Measurements from ENCODE around the gene NAV2.

NAV2 gene, protein sequence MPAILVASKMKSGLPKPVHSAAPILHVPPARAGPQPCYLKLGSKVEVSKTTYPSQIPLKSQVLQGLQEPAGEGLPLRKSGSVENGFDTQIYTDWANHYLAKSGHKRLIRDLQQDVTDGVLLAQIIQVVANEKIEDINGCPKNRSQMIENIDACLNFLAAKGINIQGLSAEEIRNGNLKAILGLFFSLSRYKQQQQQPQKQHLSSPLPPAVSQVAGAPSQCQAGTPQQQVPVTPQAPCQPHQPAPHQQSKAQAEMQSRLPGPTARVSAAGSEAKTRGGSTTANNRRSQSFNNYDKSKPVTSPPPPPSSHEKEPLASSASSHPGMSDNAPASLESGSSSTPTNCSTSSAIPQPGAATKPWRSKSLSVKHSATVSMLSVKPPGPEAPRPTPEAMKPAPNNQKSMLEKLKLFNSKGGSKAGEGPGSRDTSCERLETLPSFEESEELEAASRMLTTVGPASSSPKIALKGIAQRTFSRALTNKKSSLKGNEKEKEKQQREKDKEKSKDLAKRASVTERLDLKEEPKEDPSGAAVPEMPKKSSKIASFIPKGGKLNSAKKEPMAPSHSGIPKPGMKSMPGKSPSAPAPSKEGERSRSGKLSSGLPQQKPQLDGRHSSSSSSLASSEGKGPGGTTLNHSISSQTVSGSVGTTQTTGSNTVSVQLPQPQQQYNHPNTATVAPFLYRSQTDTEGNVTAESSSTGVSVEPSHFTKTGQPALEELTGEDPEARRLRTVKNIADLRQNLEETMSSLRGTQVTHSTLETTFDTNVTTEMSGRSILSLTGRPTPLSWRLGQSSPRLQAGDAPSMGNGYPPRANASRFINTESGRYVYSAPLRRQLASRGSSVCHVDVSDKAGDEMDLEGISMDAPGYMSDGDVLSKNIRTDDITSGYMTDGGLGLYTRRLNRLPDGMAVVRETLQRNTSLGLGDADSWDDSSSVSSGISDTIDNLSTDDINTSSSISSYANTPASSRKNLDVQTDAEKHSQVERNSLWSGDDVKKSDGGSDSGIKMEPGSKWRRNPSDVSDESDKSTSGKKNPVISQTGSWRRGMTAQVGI (N-terminal part only)

DNA sequence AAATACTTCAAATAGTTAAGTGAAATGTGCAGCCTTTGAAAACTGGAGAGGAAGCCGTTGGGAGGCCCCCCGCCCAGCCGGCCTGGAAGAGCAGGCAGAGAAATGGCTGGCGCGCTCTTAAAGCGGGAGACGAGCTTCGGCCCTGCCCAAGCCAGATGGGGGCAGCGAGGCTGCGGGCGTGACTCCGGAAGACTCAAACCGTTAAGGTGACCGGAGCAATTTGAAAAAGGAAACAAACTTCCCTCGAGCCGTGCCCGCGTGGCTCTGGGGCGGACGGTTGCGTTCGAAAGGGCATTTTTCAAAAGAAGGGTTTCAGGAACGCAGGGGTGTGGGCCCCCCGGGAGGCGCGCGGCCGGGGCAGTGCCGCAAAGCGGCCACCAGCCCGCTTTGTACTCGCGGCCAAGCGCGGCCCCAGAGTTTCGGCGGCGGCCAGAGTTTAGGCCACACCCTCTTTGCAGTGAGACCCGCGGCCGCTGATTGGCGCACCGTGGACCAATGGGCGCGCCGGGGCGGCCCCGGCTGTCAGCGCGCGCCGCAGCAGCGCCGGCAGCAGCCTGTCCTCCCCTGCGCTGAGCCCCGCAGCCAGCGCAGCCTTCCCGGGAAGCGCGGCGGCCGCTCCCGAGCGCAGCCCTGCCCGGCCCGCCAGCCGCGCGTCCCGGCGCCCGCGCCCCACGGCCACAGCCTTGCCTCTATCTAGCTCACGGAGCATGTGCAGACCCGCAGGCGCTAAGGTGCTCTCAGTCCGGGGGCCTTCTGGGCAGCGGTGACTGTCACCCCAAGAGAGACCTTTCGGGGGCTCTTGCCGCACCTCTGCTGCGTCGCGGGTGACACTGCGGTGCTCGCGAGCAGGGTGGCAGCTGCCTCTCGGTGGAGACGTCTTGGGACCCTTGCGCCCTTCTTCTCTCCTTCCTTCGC, at the start of gene NAV2:
NAV2 (plus strand) TSS at position 557 of the 915 bp plus-strand sequence. CDS start 859 bp downstream, outside the sequence.
- peak; percentile 71 for DNase-seq

DNA sequence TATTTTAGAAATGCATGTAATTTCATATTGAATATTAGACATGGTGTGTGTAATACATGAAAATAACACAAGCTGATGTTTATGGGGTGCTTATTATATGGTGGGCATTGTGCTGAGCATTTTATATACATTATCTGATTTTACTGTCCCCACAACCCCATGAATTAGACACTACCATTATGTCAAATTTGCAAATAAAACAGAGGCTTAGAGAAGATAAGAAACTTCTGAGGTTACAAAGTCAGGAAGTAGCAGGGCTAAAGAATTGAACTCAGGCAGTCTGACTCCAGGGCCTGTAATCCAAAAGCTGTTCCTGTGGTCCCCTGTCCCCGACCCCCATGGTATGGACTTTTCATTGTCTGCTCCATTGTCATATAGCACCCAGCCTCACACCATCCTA, 49.4 kb upstream of the NAV2 start:
- no peak for DNase-seq

DNA sequence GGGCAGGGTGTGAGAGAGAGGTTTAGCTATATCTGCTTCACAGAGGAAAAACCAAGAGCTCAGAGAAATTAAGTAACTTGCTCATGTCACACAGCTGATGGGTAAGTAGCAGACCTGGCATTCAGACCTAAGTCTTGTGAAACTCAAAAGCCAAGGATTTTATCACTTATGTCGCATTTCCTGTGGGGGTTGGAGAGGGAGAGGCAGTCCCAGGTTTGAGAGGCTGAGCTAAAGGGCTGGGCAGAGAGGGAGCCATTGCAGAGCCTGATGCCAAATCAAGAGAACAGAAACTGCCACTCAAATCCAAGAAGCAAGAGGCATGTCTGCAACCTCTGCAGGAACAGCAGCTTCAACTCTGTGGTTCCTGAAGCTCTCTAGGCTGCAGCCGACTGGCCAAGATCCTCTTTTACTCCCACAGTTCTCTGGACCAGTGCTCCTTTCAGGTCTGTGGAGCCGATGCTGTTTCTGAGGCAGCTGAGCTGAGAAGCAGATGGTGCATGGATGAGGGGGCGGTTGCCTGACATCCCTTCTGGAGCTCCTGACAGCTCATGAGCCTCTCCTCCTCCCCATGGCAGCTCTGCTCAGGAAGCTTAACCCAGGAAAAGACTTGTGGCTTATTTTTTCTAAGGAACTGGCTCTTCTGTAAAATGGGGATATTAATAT, 47.6 kb upstream of the NAV2 start:
- DNase-seq, result no peak

DNA sequence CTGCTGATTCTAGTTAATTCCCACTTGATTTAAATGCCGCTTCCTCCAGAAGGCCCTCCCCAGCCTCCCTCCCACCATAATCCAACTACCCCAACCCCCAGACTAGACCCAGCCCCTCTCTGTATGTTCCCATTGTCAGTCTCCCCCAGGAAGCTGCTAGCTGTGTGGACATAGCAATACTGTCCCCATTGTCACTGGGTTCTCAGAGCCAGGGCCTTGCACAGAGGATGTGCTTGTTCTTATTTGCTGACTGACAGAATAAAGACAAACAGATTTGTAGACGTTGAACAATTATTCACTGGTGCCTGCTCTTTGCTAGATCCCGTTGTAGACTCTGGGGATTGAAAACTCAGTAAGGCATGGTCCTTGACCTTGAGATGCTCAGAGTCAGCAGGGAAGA, 45.7 kb upstream of the NAV2 start:
- no peak for DNase-seq

DNA sequence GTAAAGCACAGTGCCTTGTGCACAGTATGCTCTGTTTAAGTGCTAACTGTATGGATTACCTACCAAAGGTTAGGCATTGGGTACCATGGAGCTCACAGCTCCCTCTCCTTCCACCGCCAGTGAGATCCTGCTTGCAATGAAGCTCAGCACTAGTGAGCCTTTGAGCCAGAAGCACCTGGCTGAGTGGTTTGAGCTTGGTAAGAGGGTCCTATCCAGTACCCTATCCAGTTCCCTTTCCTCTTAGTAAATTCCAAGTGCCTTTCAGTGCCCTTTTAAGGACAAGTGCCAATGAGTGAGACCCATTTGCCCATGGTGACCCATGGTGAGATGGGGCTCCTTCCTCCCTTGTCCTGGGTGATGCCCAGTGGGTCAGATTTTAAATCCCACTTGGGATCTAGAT, 43.1 kb upstream of the NAV2 start:
- DNase-seq, result no peak

DNA sequence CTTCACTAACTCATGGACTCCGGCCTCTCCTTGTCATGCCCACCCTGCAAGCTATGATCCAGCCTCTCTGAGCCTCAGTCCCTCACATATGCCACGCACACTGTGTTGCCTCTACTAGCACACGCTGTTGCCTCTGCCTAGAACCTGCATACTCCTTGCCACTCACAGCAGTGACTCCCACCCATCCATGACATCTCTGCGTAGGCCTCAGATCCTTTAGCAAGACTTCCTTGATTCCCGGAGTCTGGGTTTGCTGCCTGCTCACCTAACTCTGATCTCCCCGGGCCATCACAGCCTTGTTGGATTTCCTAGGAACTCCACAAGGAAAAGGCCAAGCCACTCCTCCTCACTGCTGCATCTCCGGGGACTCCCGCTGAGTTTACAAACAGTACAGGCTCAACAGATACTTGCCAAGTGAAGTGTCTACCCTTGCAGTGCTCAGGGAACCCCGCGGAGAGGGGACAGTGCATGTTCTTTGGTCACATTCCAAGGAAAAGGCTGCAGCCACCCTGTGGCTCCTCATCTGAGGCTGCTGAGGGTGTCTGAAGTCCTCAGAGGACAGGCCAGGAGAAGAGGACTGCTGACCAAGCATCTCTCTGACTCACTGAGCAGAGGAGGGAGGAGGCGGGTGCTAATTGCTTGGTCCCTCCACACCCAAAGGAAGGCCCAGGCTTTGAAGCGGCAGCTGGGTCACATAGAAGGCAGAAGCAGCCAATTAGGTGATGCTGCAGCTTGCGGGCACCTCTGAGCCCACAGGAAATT, 42.4 kb upstream of the NAV2 start:
- DNase-seq, result no peak

DNA sequence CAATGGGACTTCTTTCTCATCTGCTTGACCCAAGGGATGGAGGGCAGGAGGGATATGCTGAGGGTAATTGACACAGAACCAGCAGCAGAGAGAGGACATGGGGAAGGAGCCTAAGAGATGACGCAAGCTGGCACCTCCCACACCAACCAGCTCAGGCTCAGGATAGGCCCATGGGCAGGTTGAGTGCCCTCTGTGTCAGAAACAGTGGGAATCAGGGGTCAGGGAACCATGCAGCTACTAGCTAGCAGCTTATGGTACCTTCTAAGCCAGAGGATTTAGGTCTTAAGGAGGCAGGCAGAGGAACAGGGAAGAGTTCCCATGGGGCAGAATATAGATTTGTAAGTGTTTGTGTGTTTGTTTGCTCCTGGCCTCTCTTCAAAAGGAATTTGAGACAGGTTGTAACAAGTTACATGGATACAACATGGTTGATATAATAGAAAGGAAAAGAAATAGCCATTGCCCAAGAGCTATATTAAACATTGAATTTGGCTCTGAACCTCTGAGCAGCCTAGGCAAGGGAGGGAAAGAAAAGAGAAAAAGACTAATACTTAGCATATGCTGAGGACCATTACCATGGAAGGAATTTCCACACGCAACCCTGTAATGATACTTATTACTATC, 39.9 kb upstream of the NAV2 start:
- no peak for DNase-seq

DNA sequence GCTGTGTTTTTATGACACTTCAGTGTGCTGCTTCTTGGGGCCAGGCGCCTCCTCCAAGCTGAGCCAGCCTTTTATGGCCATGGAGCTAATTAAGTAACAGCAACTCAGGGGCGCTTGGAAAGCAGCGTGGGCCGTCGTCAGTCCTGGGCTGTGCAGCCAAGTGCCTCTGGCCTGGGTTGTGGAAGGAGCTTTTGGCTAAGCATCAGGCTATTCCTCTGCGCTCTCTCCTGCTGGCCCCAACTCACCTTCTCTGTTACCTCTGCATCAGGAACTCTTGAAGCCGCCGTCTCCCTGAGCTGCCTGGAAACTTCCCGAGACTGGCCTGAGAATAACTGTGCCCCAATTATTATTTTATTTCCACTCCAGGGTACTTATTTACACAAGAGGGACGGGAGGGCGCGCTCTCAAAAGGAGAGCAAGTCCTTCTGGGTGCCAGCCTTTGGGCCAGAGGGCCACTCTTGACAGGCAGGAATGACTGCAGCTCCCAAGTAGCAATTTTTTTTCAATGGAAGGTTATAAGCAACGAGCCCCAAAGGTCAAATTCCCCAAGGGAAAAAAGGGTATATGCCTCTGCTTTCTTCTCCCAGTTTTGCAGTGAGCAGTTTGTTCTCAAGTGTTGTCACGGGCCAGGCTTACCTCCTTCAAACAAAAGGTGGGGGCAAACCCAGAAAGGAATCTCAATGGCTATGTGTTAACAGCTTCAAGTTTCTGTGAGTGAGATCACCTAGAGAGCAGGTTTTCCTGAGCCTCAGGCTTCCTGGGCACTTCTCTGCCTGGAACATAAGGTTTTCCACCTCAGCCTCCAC, 38.5 kb upstream of the NAV2 start:
- no peak for DNase-seq

DNA sequence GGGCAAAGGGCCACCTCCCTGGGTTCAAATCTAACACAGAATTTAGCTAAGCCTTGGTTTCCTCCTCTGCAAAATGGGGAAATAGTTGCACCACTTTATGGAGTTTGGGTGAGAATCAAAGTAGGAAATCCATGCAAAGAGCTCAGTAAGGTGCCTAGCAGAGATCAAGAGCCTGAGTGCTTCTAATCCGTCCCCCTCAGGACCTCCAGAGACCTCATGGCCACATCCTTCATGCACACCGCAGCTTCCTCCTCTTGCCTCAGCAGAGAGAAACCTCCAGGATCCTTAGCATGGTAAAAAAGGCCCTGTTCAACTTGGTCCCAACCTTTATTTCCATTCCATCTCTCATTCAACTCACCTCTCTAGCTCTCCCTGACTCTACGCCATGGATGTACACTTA, 37.8 kb upstream of the NAV2 start:
- DNase-seq, result no peak

DNA sequence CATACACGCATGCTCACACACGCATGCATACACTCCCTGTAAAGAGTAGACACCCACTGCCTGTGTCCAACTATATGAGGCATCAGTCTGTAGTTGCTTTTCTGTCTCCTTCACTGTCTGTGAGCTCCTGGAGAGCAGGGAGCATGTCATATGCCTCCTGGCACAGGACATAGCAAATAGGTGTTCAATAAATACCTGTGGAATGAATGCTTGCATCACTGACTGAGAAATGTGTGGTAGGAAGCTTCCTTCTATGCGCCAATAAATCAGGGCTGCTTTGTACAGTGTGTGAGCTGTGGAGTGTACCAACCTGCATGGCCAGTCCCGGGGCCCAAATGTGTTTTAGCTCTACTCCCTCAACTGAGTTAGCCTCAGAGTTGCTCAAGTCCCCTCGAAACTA, 37.2 kb upstream of the NAV2 start:
- no peak for DNase-seq

DNA sequence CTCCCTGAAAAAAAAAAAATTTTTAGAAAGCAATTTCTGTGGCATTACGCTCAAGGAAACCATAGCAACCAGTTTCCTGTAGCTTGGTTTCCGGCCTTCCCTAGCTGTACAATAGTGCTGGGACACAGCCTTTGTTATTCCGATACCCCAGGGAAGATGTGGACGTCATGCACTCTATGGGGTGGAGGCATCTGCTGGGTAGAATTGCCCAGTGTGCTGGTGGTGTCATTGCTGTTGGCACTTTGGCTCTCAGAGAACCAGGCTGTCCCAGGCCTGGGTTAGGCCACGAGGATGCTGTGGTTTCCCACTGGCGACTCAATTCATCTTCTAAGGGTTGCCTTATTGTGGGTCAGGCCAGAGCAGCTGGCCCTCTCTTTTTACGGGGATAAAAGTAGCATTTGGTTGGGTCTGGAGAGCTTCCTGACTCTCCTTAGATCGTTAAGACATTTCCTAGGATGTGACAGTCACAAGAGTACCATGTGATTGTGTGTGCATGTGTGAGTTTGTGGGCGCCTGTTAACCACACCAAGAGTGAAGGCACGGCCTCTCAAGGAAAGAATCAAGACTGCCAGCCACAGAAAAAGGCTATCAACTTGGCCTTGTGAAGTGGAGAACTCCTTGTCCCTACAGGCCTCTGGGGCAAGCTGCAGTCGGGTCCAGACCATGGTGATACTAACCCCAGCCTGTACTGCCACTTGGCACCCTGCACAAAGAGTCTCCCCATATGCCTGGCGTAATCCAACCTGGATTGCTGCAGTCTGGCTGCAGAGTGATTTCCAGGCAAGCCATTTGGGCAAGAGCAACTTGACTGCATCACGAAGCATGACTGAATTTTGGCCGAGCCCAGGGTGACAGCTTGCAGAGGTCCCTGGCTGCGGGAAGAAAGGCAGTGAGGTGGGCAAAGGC, 35.9 kb upstream of the NAV2 start:
- DNase-seq, result peak; percentile 23

DNA sequence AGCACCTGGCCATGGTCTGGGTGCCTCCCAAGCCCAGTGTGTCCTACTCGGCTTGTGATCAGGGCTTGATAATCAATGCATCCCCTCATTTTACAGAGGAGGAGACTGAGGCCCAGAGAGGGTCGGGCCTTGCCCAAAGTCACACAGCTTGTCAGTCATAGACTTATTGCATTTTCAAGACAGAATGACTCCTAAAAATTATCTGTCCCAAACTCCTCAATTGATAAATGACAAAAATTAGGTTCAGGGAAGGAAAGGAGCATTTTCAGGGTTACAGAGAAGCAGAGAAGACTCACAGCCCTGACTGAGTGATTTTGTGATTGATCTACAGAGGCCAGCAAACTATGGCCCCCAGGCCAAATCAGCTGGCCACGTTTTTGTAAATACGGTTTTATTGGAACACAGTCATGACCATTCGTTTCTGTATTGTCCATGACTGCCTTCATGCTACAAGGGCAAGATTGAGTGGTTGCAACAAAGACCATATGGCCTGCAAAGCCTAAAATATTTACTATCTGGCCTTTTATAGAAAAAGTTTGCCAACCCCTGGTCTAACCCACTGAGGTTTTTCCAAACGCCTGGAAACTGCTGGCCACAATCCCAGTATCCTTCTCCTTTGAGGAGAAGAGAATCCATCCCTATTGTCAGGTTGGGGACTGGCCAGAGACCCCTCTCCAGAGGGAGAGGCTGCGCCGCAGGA, 35.1 kb upstream of the NAV2 start:
- DNase-seq, result no peak

DNA sequence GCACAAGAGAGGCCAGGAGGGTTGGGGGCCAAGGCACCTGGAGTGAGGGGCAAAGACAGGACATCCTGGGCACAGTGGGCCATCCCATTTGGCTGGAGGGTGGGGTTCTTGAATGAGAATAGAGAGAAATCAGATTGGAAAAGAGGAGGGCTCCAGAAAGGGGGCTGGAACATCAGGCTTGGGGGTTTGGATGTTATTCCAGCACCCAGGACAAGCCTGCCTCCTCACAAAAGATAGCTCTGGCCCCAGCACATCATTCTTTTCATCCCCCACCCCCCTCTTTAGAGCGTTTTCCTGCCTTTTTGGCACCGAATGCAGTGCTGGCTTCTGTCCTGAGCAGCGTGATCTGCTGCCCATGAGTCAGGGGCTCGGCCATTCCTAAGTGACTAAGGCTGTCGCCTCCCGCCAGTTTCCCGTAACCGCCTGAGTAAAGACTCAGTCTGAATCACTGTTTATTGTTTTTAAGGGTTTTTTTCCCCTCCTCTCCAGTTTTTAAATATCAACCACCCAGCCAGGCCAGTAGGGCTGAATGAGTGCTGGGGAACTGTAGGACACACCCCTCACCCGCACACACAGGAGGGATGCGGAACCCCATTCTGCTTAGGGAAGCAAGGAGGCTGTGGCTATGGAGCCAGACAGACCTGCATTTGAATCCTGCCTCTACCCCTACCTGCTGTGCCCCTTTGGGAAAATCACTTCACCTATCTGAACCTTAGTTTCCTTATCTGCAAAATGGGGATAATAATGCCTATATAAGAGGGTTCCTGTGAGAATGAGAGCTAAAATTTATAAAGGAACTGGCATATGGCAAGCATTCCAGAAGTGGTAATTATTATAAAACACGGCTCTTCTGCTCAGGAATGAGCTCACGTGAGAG, 32.4 kb upstream of the NAV2 start:
- no peak for DNase-seq

DNA sequence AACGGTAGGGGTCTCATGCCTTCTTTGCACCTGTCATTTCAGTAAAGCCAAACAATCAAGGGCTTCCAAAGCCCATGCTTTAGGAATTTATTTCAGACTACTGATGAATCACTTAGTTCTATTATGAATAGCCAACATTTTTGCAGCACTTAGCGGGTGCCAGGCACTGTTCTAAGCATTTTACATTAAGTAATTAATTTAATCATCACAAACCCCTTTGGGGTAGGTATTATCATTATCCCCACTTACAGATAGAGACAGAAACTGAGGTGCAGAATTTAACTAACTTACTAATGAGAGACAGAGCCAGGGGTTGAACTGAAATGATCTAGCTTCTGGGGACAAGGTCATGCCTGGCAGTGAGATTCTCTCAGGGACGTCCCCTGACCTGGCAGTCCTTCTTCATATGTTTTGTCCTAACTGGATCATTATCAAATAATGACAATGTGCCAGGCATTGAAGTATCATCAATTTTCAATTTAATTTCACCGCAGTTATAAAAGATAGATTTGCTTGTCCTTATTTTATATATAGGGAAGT, 31.7 kb upstream of the NAV2 start:
- DNase-seq, result no peak

DNA sequence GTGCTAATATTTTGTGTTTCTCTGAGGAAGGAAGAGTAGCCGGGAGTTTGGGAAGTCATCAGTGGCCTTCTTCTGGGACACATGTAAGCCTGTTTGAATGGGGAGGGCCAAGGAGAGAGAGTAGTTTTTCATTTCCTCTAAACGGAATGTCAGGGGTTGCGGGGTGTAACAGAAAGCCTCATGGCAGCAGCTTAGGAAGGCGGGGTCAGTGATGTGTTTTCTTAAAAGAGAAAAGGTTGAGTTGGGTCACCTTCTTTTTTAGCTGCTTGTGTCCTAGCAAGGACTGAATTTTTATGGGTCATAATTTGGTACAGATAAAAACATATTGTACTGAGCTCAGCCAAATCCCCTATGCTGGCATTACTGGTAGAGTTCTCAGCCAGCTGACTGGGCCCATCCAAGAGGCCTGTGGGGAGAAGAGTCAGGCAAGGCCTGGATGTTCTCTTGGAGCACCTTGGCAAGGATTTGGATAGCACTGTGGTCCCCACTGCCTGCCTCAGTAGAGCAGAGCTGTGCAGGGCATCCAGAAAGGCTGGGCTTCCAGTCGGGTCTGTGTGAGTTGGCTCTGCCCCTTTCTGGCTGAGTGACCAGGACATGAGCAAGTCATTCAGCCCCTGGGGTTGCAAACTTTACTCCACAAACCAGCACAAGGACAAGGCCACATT, 29.4 kb upstream of the NAV2 start:
- no peak for DNase-seq

DNA sequence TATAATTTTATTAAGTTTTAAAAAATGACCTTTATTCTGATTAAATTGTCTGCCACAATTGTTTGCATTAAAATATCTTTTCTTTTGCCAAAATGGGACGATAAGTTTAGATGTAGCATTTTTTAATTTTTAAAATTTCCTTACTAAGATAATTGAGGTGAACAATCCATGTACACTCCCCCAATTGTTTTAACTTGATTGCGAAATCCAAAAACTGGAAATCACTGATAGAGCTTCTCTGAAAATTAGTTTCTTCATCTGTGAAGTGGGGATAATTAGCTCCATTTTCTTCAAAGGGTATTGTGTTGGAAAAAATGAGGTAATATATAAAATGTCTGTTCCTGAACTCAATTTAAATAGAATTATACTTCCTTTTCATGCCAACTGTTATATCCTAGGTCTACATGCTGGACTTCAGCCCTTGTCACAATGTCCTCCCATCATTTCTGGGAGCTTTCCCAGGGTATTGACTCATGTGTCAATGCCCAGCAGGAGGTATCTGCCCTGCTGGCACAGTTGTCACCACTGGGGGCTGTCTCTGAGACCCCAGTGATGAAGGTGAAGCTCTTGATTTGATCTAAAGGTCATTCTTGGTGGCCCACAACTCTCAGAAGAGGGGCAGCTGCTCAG, 28.7 kb upstream of the NAV2 start:
- DNase-seq, result no peak

All from DMS 273 treated with DMSO at 0.1 percent for 48 hours (cell line).